Motor neuron (in vitro differentiated cells): ENCODE data around the gene PLEKHD1. TPM values are rescaled to one million over a fixed set of nuclear protein-coding genes. Genes with fewer than 3 reads are reported as not detected.

ENCODE experiments used
- ATAC-seq, 8 experiments: fragments of 200-7000 bp; cut with Tn5 transposase; replicated peaks in 6 of 8; 2 replicates each; pipeline ENCODE4 v1.8.0; 2021; ENCODE audit warnings: mild to moderate bottlenecking in 8 of 8, moderate library complexity in 8 of 8
- H3K27ac ChIP-seq, 2 donors: fragments of 250-450 bp; sonication (Bioruptor Pico); 2 replicates each; pipeline ENCODE4 v1.9.0; 2021; ENCODE audit warnings: antibody characterized with exemption in 2 of 2, mild to moderate bottlenecking in 2 of 2, moderate library complexity in 1 of 2
- H3K4me1 ChIP-seq, 2 donors: fragments of 250-450 bp; sonication (Bioruptor Pico); replicated peaks in 1 of 2; 2 replicates each; pipeline ENCODE4 v1.6.1; 2021; ENCODE audit warnings: antibody characterized with exemption in 2 of 2, mild to moderate bottlenecking in 2 of 2, moderate library complexity in 1 of 2
- H3K4me3 ChIP-seq, 5 donors: fragments of 250-450 bp; sonication (Bioruptor Pico); 2 replicates each; pipeline ENCODE4 v1.9.0; 2021; ENCODE audit warnings: antibody characterized with exemption in 5 of 5, mild to moderate bottlenecking in 5 of 5, moderate library complexity in 4 of 5
- WGBS, 10 experiments: fragments of 450-650 bp; shearing (Covaris generic); methylation state at CpG; one replicate each; pipeline ENCODE4 v1.0.0; 2022; 5-methylcytosine and 5-hydroxymethylcytosine counted together
- in situ Hi-C, 9 experiments: fragments of 400-800 bp; cut with MboI; loops; one replicate each; pipeline ENCODE4 v1.15.0; 2021; ENCODE audit warnings: low sequenced_read_pairs in 9 of 9, low pct_unique_long_range_greater_than_20kb in 2 of 9; ENCODE audit not compliant: unreplicated experiment in 9 of 9
- total RNA-seq, 8 experiments: library from RNA; unstranded; fragments of 300-600 nt; gene quantifications; 2 replicates each; pipeline versions ENCODE4 v1.2.3 to v1.2.4, GENCODE V29; 2022

PLEKHD1 gene
- total RNA-seq, 8 experiments from 2014 or later: 0.13 to 1.2 (median 0.42) TPM

- WGBS, 10 experiments: 0 to 13% (median 4%) methylated on average over 1 to 16 of the region's 46 CpGs; no CpG with 5 or more reads in 4 of the 10 experiments
These were observed 63.3 kb downstream of the PLEKHD1 start for GRCh38 chr14:69547701-69548348.

GRCh38 chr14:69548566-69548965, 64.0 kb downstream of the PLEKHD1 start:
- no peak for ATAC-seq
- Histone ChIP-seq H3K4me1 (peaks cover 15 to 21% of the 10 kb centered on the region in 2 donors), H3K4me3 (peak overlapping the region in 1 of 5 donors; percentile 19), H3K27ac (peak overlapping the region in 1 of 2 donors; percentile 91)
- WGBS, 10 experiments: 47 to 100% (median 84%) methylated on average over 1 to 6 of the region's 8 CpGs; no CpG with 5 or more reads in 1 of the 10 experiments
- in situ Hi-C loops: no loop called here

More at GRCh38 chr14:69547701-69548348, 63.3 kb downstream of the PLEKHD1 start:
- in situ Hi-C loops: no loop called here
- H3K27ac ChIP-seq: peak overlapping the region; percentile 82 to 91
- H3K4me3 ChIP-seq: peak overlapping the region; percentile 1 to 19 (median 13)
- peak; percentile 35 to 87 (median 78) for ATAC-seq
- peaks cover 22 to 28% of the 10 kb centered on the region in 2 donors for H3K4me1 ChIP-seq

- WGBS, 10 experiments: 30 to 66% (median 33%) methylated on average over 1 to 2 of the region's 2 CpGs; no CpG with 5 or more reads in 7 of the 10 experiments
- ATAC-seq: no peak
- in situ Hi-C loops: no loop called here
- Histone ChIP-seq H3K4me3 (no peak overlapping the region), H3K4me1 (peaks cover 7 to 11% of the 10 kb centered on the region in 2 donors), H3K27ac (no peak overlapping the region)
These were observed 67.0 kb downstream of the PLEKHD1 start for GRCh38 chr14:69551511-69551910.

GRCh38 chr14:69553252-69553651, 68.7 kb downstream of the PLEKHD1 start:
- Histone ChIP-seq H3K4me3 (no peak overlapping the region), H3K4me1 (peaks cover 0 to 7% of the 10 kb centered on the region in 2 donors), H3K27ac (no peak overlapping the region)
- ATAC-seq: peak in 6 of 8 experiments; percentile 31 to 84 (median 37)
- 78% methylated on average over 1 of the region's 1 CpG; no CpG with 5 or more reads in 9 of the 10 experiments for WGBS, 10 experiments
- in situ Hi-C loops: no loop called here

GRCh38 chr14:69554500-69554899, 70.0 kb downstream of the PLEKHD1 start:
- no peak overlapping the region for H3K27ac ChIP-seq
- H3K4me3 ChIP-seq: no peak overlapping the region
- 75 to 100% (median 89%) methylated on average over 2 to 3 of the region's 4 CpGs; no CpG with 5 or more reads in 7 of the 10 experiments for WGBS, 10 experiments
- ATAC-seq: no peak
- in situ Hi-C loops: no loop called here
- peaks cover 7 to 14% of the 10 kb centered on the region in 2 donors for H3K4me1 ChIP-seq

GRCh38 chr14:69558774-69559173, 74.2 kb downstream of the PLEKHD1 start:
- in situ Hi-C loops: no loop called here
- Histone ChIP-seq H3K4me3 (no peak overlapping the region), H3K4me1 (peaks cover 19 to 25% of the 10 kb centered on the region in 2 donors), H3K27ac (peak overlapping the region; percentile 11 to 23)
- no peak for ATAC-seq
- 57 to 100% (median 83%) methylated on average over 1 to 4 of the region's 4 CpGs; no CpG with 5 or more reads in 2 of the 10 experiments for WGBS, 10 experiments

GRCh38 chr14:69559581-69560011, 75.1 kb downstream of the PLEKHD1 start:
- H3K27ac ChIP-seq: peak overlapping the region; percentile 11 to 23
- peaks cover 19 to 25% of the 10 kb centered on the region in 2 donors for H3K4me1 ChIP-seq
- ATAC-seq: peak; percentile 60 to 98 (median 96)
- no peak overlapping the region for H3K4me3 ChIP-seq
- in situ Hi-C loops: no loop called here
- 7 to 71% (median 20%) methylated on average over 1 to 6 of the region's 6 CpGs; no CpG with 5 or more reads in 2 of the 10 experiments for WGBS, 10 experiments

GRCh38 chr14:69560826-69561225, 76.3 kb downstream of the PLEKHD1 start:
- in situ Hi-C loops: no loop called here
- Histone ChIP-seq H3K4me3 (no peak overlapping the region), H3K4me1 (peaks cover 19 to 25% of the 10 kb centered on the region in 2 donors), H3K27ac (no peak overlapping the region)
- WGBS, 10 experiments: 72 to 94% (median 89%) methylated on average over 3 to 5 of the region's 7 CpGs; no CpG with 5 or more reads in 5 of the 10 experiments
- ATAC-seq: no peak

- Histone ChIP-seq H3K4me3 (no peak overlapping the region), H3K4me1 (peaks cover 19 to 25% of the 10 kb centered on the region in 2 donors), H3K27ac (no peak overlapping the region)
- in situ Hi-C loops: no loop called here
- no peak for ATAC-seq
These were observed 77.4 kb downstream of the PLEKHD1 start for GRCh38 chr14:69561893-69562292.

- H3K4me1 ChIP-seq: peaks cover 13 to 15% of the 10 kb centered on the region in 2 donors
- ATAC-seq: no peak
- in situ Hi-C loops: no loop called here
- no peak overlapping the region for H3K27ac ChIP-seq
- WGBS, 10 experiments: 29 to 96% (median 80%) methylated on average over 1 to 5 of the region's 5 CpGs; no CpG with 5 or more reads in 1 of the 10 experiments
- H3K4me3 ChIP-seq: no peak overlapping the region
These were observed 83.0 kb downstream of the PLEKHD1 start for GRCh38 chr14:69567563-69567962.

- in situ Hi-C loops: no loop called here
- ATAC-seq: no peak
- Histone ChIP-seq H3K4me1 (peaks cover 22 to 23% of the 10 kb centered on the region in 2 donors), H3K27ac (no peak overlapping the region), H3K4me3 (no peak overlapping the region)
- whole genome bisulfite sequencing, 10 experiments: 0 to 79% (median 36%) methylated on average over 1 to 2 of the region's 2 CpGs; no CpG with 5 or more reads in 2 of the 10 experiments
These were observed 85.3 kb downstream of the PLEKHD1 start for GRCh38 chr14:69569859-69570258.

- Histone ChIP-seq H3K4me1 (peaks cover 23 to 24% of the 10 kb centered on the region in 2 donors), H3K27ac (no peak overlapping the region), H3K4me3 (no peak overlapping the region)
- WGBS, 10 experiments: 10 to 93% (median 87%) methylated on average over 2 to 4 of the region's 7 CpGs; no CpG with 5 or more reads in 4 of the 10 experiments
- in situ Hi-C loops: no loop called here
- ATAC-seq: no peak
These were observed 86.4 kb downstream of the PLEKHD1 start for GRCh38 chr14:69570836-69571330.

GRCh38 chr14:69571449-69572029, 87.0 kb downstream of the PLEKHD1 start:
- peak overlapping the region in 4 of 5 donors; percentile 12 to 22 (median 19) for H3K4me3 ChIP-seq
- peaks cover 23 to 24% of the 10 kb centered on the region in 2 donors for H3K4me1 ChIP-seq
- WGBS, 10 experiments: 0 to 100% (median 30%) methylated on average over 1 to 18 of the region's 62 CpGs; no CpG with 5 or more reads in 1 of the 10 experiments
- in situ Hi-C loops: no loop called here
- ATAC-seq: no peak
- no peak overlapping the region for H3K27ac ChIP-seq
